Measurements from ENCODE around the gene TMEM17. TPM values are rescaled to one million over a fixed set of nuclear protein-coding genes. Genes with fewer than 3 reads are reported as not detected.

Gene TMEM17
- total RNA-seq (ENCODE audit: unreplicated experiment) = 1.7 TPM
- long read RNA-seq = 0 reads

GRCh38 chr2:62505750-62506420 is at the start of gene TMEM17:
TMEM17 (minus strand) TSS chr2:62506195; CDS start chr2:62506129, 66 bp downstream.
- peaks cover 9% of the 10 kb centered on the region for H3K4me1 Mint-ChIP-seq (ENCODE audit: unreplicated experiment)
- H3K27me3 Mint-ChIP-seq (ENCODE audit: unreplicated experiment) = peaks cover 2% of the 10 kb centered on the region
- DNase-seq (ENCODE audit: low spot score) = peak; percentile 89
- no peak for TF ChIP-seq CTCF (IDR thresholded peaks at IDR 0.05; ENCODE audit: unreplicated experiment)
- no peaks in the 10 kb centered on the region for H3K36me3 Mint-ChIP-seq (ENCODE audit: low read depth, unreplicated experiment)
- H3K27ac Mint-ChIP-seq (ENCODE audit: unreplicated experiment) = peak within 1 kb of the TSS; percentile 86
- no peaks in the 10 kb centered on the region for H3K9me3 Mint-ChIP-seq (ENCODE audit: unreplicated experiment)
- H3K4me3 Mint-ChIP-seq (ENCODE audit: unreplicated experiment) = peak within 1 kb of the TSS; percentile 89

- DNase-seq (ENCODE audit: low spot score) = no peak
- no peak overlapping the region for H3K27ac Mint-ChIP-seq (ENCODE audit: unreplicated experiment)
- H3K4me3 Mint-ChIP-seq (ENCODE audit: unreplicated experiment) = no peak overlapping the region
- H3K36me3 Mint-ChIP-seq (ENCODE audit: low read depth, unreplicated experiment) = no peaks in the 10 kb centered on the region
- H3K9me3 Mint-ChIP-seq (ENCODE audit: unreplicated experiment) = no peaks in the 10 kb centered on the region
- no peaks in the 10 kb centered on the region for H3K4me1 Mint-ChIP-seq (ENCODE audit: unreplicated experiment)
- no peak for TF ChIP-seq CTCF (IDR thresholded peaks at IDR 0.05; ENCODE audit: unreplicated experiment)
- no peaks in the 10 kb centered on the region for H3K27me3 Mint-ChIP-seq (ENCODE audit: unreplicated experiment)
These were observed 48.4 kb upstream of the TMEM17 start for GRCh38 chr2:62554440-62554839.

GRCh38 chr2:62550461-62550860 is 44.5 kb upstream of the TMEM17 start:
- H3K36me3 Mint-ChIP-seq (ENCODE audit: low read depth, unreplicated experiment) = no peaks in the 10 kb centered on the region
- H3K27me3 Mint-ChIP-seq (ENCODE audit: unreplicated experiment) = no peaks in the 10 kb centered on the region
- no peak overlapping the region for H3K4me3 Mint-ChIP-seq (ENCODE audit: unreplicated experiment)
- H3K27ac Mint-ChIP-seq (ENCODE audit: unreplicated experiment) = no peak overlapping the region
- H3K9me3 Mint-ChIP-seq (ENCODE audit: unreplicated experiment) = no peaks in the 10 kb centered on the region
- H3K4me1 Mint-ChIP-seq (ENCODE audit: unreplicated experiment) = no peaks in the 10 kb centered on the region
- TF ChIP-seq CTCF (IDR thresholded peaks at IDR 0.05; ENCODE audit: unreplicated experiment) = no peak
- DNase-seq (ENCODE audit: low spot score) = no peak

- Mint-ChIP-seq H3K36me3 (ENCODE audit: low read depth, unreplicated experiment) (no peaks in the 10 kb centered on the region), H3K27ac (ENCODE audit: unreplicated experiment) (no peak overlapping the region), H3K4me1 (ENCODE audit: unreplicated experiment) (no peaks in the 10 kb centered on the region), H3K27me3 (ENCODE audit: unreplicated experiment) (no peaks in the 10 kb centered on the region), H3K4me3 (ENCODE audit: unreplicated experiment) (no peak overlapping the region), H3K9me3 (ENCODE audit: unreplicated experiment) (no peaks in the 10 kb centered on the region)
- DNase-seq (ENCODE audit: low spot score) = no peak
- TF ChIP-seq CTCF (IDR thresholded peaks at IDR 0.05; ENCODE audit: unreplicated experiment) = no peak
These were observed 41.9 kb upstream of the TMEM17 start for GRCh38 chr2:62547854-62548253.

GRCh38 chr2:62545261-62545660 is 39.3 kb upstream of the TMEM17 start:
- no peak for DNase-seq (ENCODE audit: low spot score)
- Mint-ChIP-seq H3K4me1 (ENCODE audit: unreplicated experiment) (peaks cover 7% of the 10 kb centered on the region), H3K9me3 (ENCODE audit: unreplicated experiment) (no peaks in the 10 kb centered on the region), H3K4me3 (ENCODE audit: unreplicated experiment) (no peak overlapping the region), H3K27ac (ENCODE audit: unreplicated experiment) (no peak overlapping the region), H3K36me3 (ENCODE audit: low read depth, unreplicated experiment) (no peaks in the 10 kb centered on the region), H3K27me3 (ENCODE audit: unreplicated experiment) (no peaks in the 10 kb centered on the region)
- no peak for TF ChIP-seq CTCF (IDR thresholded peaks at IDR 0.05; ENCODE audit: unreplicated experiment)

All from endothelial cell (in vitro differentiated cells).